Breast epithelium (tissue), 4 donors: Measurements from ENCODE around the gene PLGRKT. TPM values are rescaled to one million over a fixed set of nuclear protein-coding genes. Genes with fewer than 3 reads are reported as not detected.

Source experiments
- DNase-seq, 2 donors: peaks; one replicate each; pipeline ENCODE4 v3.0.0-alpha.2; 2019; ENCODE audit warnings: low spot score in 2 of 2
- H3K27ac ChIP-seq, 2 donors: fragments of 200-600 bp; sonication (generic) in 1 of 2; one replicate each; pipeline ENCODE4 v1.5.1; 2016 to 2019; ENCODE audit warnings: mild to moderate bottlenecking in 1 of 2
- H3K27me3 ChIP-seq, 2 donors: fragments of 200-600 bp; sonication (generic) in 1 of 2; one replicate each; pipeline versions ENCODE4 v1.5.1 to v1.6.0; 2017 to 2019; ENCODE audit warnings: control low read depth in 1 of 2, mild to moderate bottlenecking in 1 of 2
- H3K36me3 ChIP-seq: fragments of 200-600 bp; one replicate; pipeline ENCODE4 v1.5.1; 2019
- H3K4me1 ChIP-seq, 2 donors: fragments of 200-600 bp; sonication (generic); one replicate each; pipeline ENCODE4 v1.5.1; 2016 to 2019; ENCODE audit warnings: control low read depth in 1 of 2
- H3K4me3 ChIP-seq, 3 donors: fragments of 200-600 bp; sonication (generic); 1 replicate in 2 of 3; 2 replicates in 1 of 3; pipeline ENCODE4 v1.5.1; 2016 to 2019; ENCODE audit warnings: mild to moderate bottlenecking in 3 of 3, moderate library complexity in 2 of 3
- H3K9me3 ChIP-seq, 2 donors: fragments of 200-600 bp; sonication (generic) in 1 of 2; one replicate each; pipeline ENCODE4 v1.5.1; 2016 to 2019; ENCODE audit warnings: control low read depth in 1 of 2
- POLR2A ChIP-seq: fragments of 450-650 bp; IDR thresholded peaks from one replicate; pipeline ENCODE4 v1.6.1; 2016; ENCODE audit warnings: antibody characterized with exemption, mild to moderate bottlenecking, moderate library complexity
- POLR2AphosphoS5 ChIP-seq, 3 donors: sonication (generic); formaldehyde crosslinking; IDR thresholded peaks; one replicate each; pipeline ENCODE4 v1.6.1; 2017; ENCODE audit warnings: antibody characterized with exemption in 3 of 3
- intact Hi-C: fragments of 100-400 bp; cut with DNase I; formaldehyde crosslinking; loops from one replicate; pipeline ENCODE4 v1.15.1; 2023; ENCODE audit warnings: low total_unique reads
- total RNA-seq, 3 donors: library from RNA; depleted of rRNA; stranded (reverse); fragments of >200 nt; gene quantifications; one replicate each; pipeline ENCODE4 v1.1.0, GENCODE V29; 2016
- TF ChIP-seq, protein P1 (sequence below), 3 donors: fragments of 450-650 bp; IDR thresholded peaks; one replicate each; pipeline ENCODE4 v1.5.1; 2016 to 2017; ENCODE audit warnings: antibody characterized with exemption in 3 of 3, mild to moderate bottlenecking in 3 of 3, moderate library complexity in 3 of 3

PLGRKT gene
- total RNA-seq, 3 donors from 2014 or later = 15.0 to 26.2 (median 16.4) TPM

DNA sequence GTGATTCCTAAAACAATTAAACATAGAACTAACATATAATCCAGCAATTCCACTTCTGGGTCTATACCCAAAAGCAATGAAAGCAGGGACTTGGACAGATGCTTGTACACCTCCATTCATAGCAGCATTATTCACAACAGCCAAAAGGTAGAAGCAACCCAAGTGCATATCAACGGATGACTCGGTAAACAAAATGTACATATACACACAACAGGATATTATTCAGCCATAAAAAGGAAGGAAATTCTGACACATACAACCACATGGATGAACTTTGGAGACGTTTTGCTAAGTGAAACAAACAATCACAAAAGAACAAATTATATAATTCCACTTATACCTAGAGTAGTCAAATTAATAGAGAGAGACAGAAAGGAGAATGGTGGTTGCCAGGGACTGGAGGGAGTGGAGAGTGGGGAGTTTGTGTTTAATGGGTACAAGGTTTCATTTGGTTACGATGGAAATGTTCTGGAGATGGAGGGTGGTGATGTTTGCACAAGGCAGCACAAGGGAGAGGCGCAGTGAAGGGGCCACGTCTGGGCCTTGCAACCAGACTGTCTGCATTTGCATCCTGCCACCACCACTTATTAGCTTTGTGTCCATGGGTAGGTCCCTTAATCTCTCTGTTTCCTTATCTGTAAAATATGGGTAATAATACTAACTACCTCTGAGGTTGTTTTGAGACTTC lies 61.8 kb downstream of the PLGRKT start:
- DNase-seq = no peak
- TF ChIP-seq, protein P1, sequence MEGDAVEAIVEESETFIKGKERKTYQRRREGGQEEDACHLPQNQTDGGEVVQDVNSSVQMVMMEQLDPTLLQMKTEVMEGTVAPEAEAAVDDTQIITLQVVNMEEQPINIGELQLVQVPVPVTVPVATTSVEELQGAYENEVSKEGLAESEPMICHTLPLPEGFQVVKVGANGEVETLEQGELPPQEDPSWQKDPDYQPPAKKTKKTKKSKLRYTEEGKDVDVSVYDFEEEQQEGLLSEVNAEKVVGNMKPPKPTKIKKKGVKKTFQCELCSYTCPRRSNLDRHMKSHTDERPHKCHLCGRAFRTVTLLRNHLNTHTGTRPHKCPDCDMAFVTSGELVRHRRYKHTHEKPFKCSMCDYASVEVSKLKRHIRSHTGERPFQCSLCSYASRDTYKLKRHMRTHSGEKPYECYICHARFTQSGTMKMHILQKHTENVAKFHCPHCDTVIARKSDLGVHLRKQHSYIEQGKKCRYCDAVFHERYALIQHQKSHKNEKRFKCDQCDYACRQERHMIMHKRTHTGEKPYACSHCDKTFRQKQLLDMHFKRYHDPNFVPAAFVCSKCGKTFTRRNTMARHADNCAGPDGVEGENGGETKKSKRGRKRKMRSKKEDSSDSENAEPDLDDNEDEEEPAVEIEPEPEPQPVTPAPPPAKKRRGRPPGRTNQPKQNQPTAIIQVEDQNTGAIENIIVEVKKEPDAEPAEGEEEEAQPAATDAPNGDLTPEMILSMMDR (IDR thresholded peaks at IDR 0.05) = no peak
- no peak for TF ChIP-seq POLR2A
- TF ChIP-seq POLR2AphosphoS5 (IDR thresholded peaks at IDR 0.05) = no peak
- intact Hi-C loops = no loop called here

DNA sequence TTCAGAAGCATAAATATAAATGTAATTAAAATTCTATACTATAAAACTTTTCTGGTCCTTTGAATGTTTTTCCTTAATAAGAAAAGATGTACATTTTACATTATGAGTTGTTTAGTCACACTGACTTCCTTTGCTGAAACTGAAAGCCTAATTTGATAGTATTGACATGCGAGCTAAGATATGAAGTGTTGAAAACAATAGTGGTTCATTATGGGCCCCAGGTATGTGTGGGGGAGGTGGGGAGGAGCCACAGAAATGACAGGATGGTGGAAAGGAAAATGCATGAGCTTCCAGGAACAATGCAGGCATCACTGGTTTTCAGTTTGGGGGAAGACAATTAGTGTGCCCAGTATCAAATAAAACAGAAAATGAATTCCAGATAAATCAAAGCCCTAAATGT lies 62.6 kb downstream of the PLGRKT start:
- DNase-seq = no peak
- TF ChIP-seq POLR2AphosphoS5 (IDR thresholded peaks at IDR 0.05) (no peak), POLR2A (no peak)
- TF ChIP-seq, protein P1 (IDR thresholded peaks at IDR 0.05) = no peak
- Histone ChIP-seq H3K36me3 (no peaks in the 10 kb centered on the region), H3K4me1 (no peaks in the 10 kb centered on the region), H3K27me3 (no peaks in the 10 kb centered on the region), H3K4me3 (no peak overlapping the region), H3K27ac (no peak overlapping the region), H3K9me3 (no peaks in the 10 kb centered on the region)
- intact Hi-C loops = no loop called here

More for the DNA sequence above, 61.8 kb downstream of the PLGRKT start:
- no peaks in the 10 kb centered on the region for H3K9me3 ChIP-seq
- H3K4me3 ChIP-seq = no peak overlapping the region
- H3K27ac ChIP-seq = no peak overlapping the region
- H3K36me3 ChIP-seq = no peaks in the 10 kb centered on the region
- no peaks in the 10 kb centered on the region for H3K4me1 ChIP-seq
- no peaks in the 10 kb centered on the region for H3K27me3 ChIP-seq

DNA sequence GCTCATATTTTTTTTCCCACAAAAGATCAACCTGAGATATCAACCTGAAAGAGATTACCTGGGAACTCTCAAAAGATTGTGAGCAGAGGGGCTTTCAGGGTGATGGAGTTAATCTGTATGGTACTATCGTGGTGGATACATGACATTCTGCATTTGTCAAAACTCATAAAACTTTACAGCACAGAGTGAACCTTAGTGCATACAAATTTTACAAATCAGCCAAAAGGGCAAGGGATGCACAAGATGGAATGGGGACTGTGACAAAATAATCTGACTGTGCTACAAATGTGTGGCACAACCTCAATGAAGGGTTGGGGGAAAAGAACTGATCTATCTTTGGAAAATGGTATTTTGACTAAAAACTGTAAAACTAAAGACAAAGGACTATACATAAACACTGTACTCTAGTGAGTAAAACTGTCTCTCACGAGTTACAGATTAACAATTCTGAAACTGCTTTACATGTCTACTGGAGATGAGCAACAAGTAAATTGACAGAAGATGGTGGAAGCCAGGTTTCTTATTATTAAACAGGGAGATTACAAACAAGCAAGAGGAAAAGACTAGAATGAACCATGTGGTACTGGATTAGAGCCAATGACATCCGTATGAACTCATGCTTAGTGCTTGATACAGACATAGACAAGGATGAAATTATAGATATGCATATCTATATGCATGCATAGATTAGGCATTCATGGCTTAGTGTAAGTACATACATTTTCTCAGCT lies 73.3 kb downstream of the PLGRKT start:
- H3K27ac ChIP-seq = no peak overlapping the region
- H3K4me1 ChIP-seq = no peaks in the 10 kb centered on the region
- H3K27me3 ChIP-seq = no peaks in the 10 kb centered on the region
- TF ChIP-seq POLR2A (no peak), POLR2AphosphoS5 (IDR thresholded peaks at IDR 0.05) (no peak)
- TF ChIP-seq, protein P1 (IDR thresholded peaks at IDR 0.05) = no peak
- no peaks in the 10 kb centered on the region for H3K36me3 ChIP-seq
- H3K4me3 ChIP-seq = no peak overlapping the region
- DNase-seq = no peak
- intact Hi-C loops = no loop called here
- peaks cover 0 to 7% of the 10 kb centered on the region in 2 donors for H3K9me3 ChIP-seq

DNA sequence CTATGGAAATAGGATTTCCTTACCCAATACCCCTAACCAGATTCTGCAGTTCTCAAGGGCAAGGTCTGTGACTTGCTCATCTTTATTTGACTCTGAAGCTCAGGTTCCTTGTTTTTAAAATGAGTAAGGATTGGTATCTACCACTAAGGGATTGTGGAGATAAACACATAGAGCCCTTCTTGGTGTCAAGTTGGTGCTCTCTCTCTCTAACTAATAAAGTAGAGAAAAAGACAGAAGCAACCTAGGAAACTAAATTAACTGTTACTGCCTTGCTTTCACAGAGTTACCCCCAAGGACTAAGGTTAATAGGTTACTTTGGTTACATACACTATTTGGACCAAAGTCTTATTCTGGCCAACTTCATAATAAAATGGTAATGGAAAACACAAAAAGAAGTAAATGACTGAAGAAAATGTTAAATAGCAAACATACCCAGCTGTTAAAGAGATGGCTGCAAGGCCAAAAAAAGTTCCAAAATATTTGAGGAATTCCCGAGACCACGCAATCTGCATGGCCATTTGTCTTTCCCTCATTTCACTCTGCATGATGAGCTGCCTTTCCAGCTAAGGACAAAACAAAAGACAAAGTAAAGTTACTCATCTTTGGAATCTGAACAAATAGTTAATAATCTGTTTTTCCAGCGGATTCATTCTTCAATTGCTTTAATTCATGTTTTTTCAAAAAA lies 76.3 kb downstream of the PLGRKT start:
- H3K27me3 ChIP-seq = no peaks in the 10 kb centered on the region
- intact Hi-C loops = no loop called here
- no peak overlapping the region for H3K27ac ChIP-seq
- H3K36me3 ChIP-seq = no peaks in the 10 kb centered on the region
- no peak for TF ChIP-seq POLR2AphosphoS5 (IDR thresholded peaks at IDR 0.05)
- TF ChIP-seq, protein P1 (IDR thresholded peaks at IDR 0.05) = no peak
- TF ChIP-seq POLR2A = no peak
- no peaks in the 10 kb centered on the region for H3K4me1 ChIP-seq
- H3K9me3 ChIP-seq = no peaks in the 10 kb centered on the region
- DNase-seq = no peak
- H3K4me3 ChIP-seq = no peak overlapping the region

- Histone ChIP-seq H3K27ac (no peak overlapping the region), H3K4me3 (no peak overlapping the region), H3K9me3 (no peaks in the 10 kb centered on the region), H3K27me3 (no peaks in the 10 kb centered on the region), H3K4me1 (no peaks in the 10 kb centered on the region), H3K36me3 (no peaks in the 10 kb centered on the region)
- intact Hi-C loops = no loop called here
- TF ChIP-seq, protein P1 (IDR thresholded peaks at IDR 0.05) = no peak
- no peak for TF ChIP-seq POLR2A
- no peak for DNase-seq
These were observed 77.4 kb downstream of the PLGRKT start for GRCh38 chr9:5360341-5360740.
